H9 (cell line): ENCODE data around the gene UBN1. TPM values are rescaled to one million over a fixed set of nuclear protein-coding genes. Genes with fewer than 3 reads are reported as not detected.

Experiments used
- DNase-seq: peaks from one replicate; pipeline ENCODE4 v3.0.0-alpha.2; 2017
- H2AFZ ChIP-seq: one replicate; pipeline ENCODE4 v1.6.1; 2013; ENCODE audit warnings: mild to moderate bottlenecking, low read length, control low read depth, moderate library complexity
- H2AK5ac ChIP-seq: 2 replicates; pipeline ENCODE4 v1.6.1; 2013; ENCODE audit warnings: low read length, control low read depth, mixed read lengths; ENCODE audit not compliant: insufficient read length
- H2BK120ac ChIP-seq: one replicate; pipeline ENCODE4 v1.6.1; 2013; ENCODE audit warnings: low read depth, mild to moderate bottlenecking, low read length, control low read depth, inconsistent platforms; ENCODE audit not compliant: poor library complexity, severe bottlenecking
- H2BK12ac ChIP-seq: 2 replicates; pipeline ENCODE4 v1.6.1; 2013; ENCODE audit warnings: low read length, control low read depth, mixed read lengths, low read depth; ENCODE audit not compliant: insufficient read length
- H2BK15ac ChIP-seq: 2 replicates; pipeline ENCODE4 v1.6.1; 2013; ENCODE audit warnings: low read depth, low read length, control low read depth
- H2BK20ac ChIP-seq: one replicate; pipeline ENCODE4 v1.6.1; 2013; ENCODE audit warnings: low read depth, mild to moderate bottlenecking, low read length, control low read depth, inconsistent platforms; ENCODE audit not compliant: poor library complexity, severe bottlenecking
- H2BK5ac ChIP-seq: 2 replicates; pipeline ENCODE4 v1.6.1; 2013; ENCODE audit warnings: low read length, control low read depth, mixed read lengths; ENCODE audit not compliant: insufficient read length
- H3K14ac ChIP-seq: 2 replicates; pipeline ENCODE4 v1.6.1; 2013; ENCODE audit warnings: low read length, control low read depth; ENCODE audit not compliant: insufficient read depth
- H3K18ac ChIP-seq: 2 replicates; pipeline ENCODE4 v1.6.1; 2013; ENCODE audit warnings: low read depth, mild to moderate bottlenecking, mixed read lengths, low read length, control low read depth; ENCODE audit not compliant: insufficient read length
- H3K23ac ChIP-seq: 2 replicates; pipeline ENCODE4 v1.6.1; 2013; ENCODE audit warnings: low read length, control low read depth, mixed read lengths, low read depth; ENCODE audit not compliant: insufficient read length
- H3K23me2 ChIP-seq: 2 replicates; pipeline ENCODE4 v1.6.1; 2013; ENCODE audit warnings: low read depth, mild to moderate bottlenecking, mixed read lengths, low read length, control low read depth; ENCODE audit not compliant: insufficient read length, poor library complexity, severe bottlenecking
- H3K27ac ChIP-seq: 2 replicates; pipeline ENCODE4 v1.5.1; 2013; ENCODE audit warnings: low read length, control low read depth, mixed read lengths, low read depth; ENCODE audit not compliant: insufficient read length
- H3K27me3 ChIP-seq: 2 replicates; pipeline ENCODE4 v1.6.1; 2013; ENCODE audit warnings: low read length, control low read depth, inconsistent platforms; ENCODE audit not compliant: insufficient read depth
- H3K4ac ChIP-seq: 2 replicates; pipeline ENCODE4 v1.6.1; 2013; ENCODE audit warnings: low read depth, mild to moderate bottlenecking, control low read depth, inconsistent platforms, low read length, moderate library complexity
- H3K4me1 ChIP-seq: 2 replicates; pipeline ENCODE4 v1.6.1; 2013; ENCODE audit warnings: low read length, control low read depth, inconsistent platforms; ENCODE audit not compliant: insufficient read depth
- H3K4me2 ChIP-seq: 2 replicates; pipeline ENCODE4 v1.6.1; 2013; ENCODE audit warnings: low read length, control low read depth, mixed read lengths; ENCODE audit not compliant: insufficient read length, insufficient read depth
- H3K56ac ChIP-seq: 2 replicates; pipeline ENCODE4 v1.6.1; 2013; ENCODE audit warnings: low read depth, mild to moderate bottlenecking, mixed read lengths, low read length, control low read depth; ENCODE audit not compliant: insufficient read length
- H3K79me1 ChIP-seq: 2 replicates; pipeline ENCODE4 v1.6.1; 2013; ENCODE audit warnings: low read depth, mild to moderate bottlenecking, moderate library complexity, low read length, control low read depth, inconsistent platforms; ENCODE audit not compliant: insufficient read depth, poor library complexity, severe bottlenecking
- H3K79me2 ChIP-seq: 2 replicates; pipeline ENCODE4 v1.6.1; 2013; ENCODE audit warnings: low read length, control low read depth, inconsistent platforms; ENCODE audit not compliant: insufficient read depth
- H3K9ac ChIP-seq: 2 replicates; pipeline ENCODE4 v1.6.1; 2013; ENCODE audit warnings: low read length, control low read depth, mixed read lengths; ENCODE audit not compliant: insufficient read length; ENCODE audit errors: extremely low read depth
- H3K9me3 ChIP-seq: one replicate; pipeline ENCODE4 v1.6.1; 2013; ENCODE audit warnings: low read depth, low read length, inconsistent platforms; ENCODE audit not compliant: control insufficient read depth
- H3T11ph ChIP-seq: one replicate; pipeline ENCODE4 v1.6.1; 2013; ENCODE audit warnings: mild to moderate bottlenecking, low read length, control low read depth, inconsistent platforms
- H4K20me1 ChIP-seq: one replicate; pipeline ENCODE4 v1.6.1; 2013; ENCODE audit not compliant: control insufficient read depth, insufficient read length, insufficient read depth
- H4K5ac ChIP-seq: 2 replicates; pipeline ENCODE4 v1.6.1; 2013; ENCODE audit warnings: low read depth, mild to moderate bottlenecking, mixed read lengths, low read length, control low read depth; ENCODE audit not compliant: insufficient read length
- H4K8ac ChIP-seq: replicated peaks from 2 replicates; pipeline ENCODE4 v1.6.1; 2013; ENCODE audit warnings: low read length, control low read depth, mixed read lengths, low read depth; ENCODE audit not compliant: insufficient read length
- H4K91ac ChIP-seq: 2 replicates; pipeline ENCODE4 v1.6.1; 2013; ENCODE audit warnings: low read depth, mild to moderate bottlenecking, moderate library complexity, mixed read lengths, low read length, control low read depth; ENCODE audit not compliant: insufficient read length
- H3K27ac Mint-ChIP-seq, 3 experiments: 2 replicates in 2 of 3; 3 replicates in 1 of 3; pipeline ENCODE4 v1.8.0; 2020 to 2021; ENCODE audit warnings: mixed read lengths in 3 of 3, mild to moderate bottlenecking in 1 of 3, moderate library complexity in 1 of 3
- H3K27me3 Mint-ChIP-seq: 2 replicates; pipeline ENCODE4 v1.8.0; 2021; ENCODE audit warnings: low read depth, mild to moderate bottlenecking, moderate library complexity, mixed read lengths
- H3K36me3 Mint-ChIP-seq, 3 experiments: 2 replicates in 2 of 3; 3 replicates in 1 of 3; pipeline ENCODE4 v1.8.0; 2020 to 2021; ENCODE audit warnings: low read depth in 3 of 3, mixed read lengths in 3 of 3; ENCODE audit not compliant: insufficient read depth in 1 of 3
- H3K4me1 Mint-ChIP-seq, 2 experiments: 2 replicates each; pipeline ENCODE4 v1.8.0; 2020; ENCODE audit warnings: mixed read lengths in 2 of 2
- H3K4me3 Mint-ChIP-seq, 2 experiments: 2 replicates in 1 of 2; 3 replicates in 1 of 2; pipeline ENCODE4 v1.8.0; 2020 to 2021; ENCODE audit warnings: mild to moderate bottlenecking in 2 of 2, mixed read lengths in 2 of 2, moderate library complexity in 1 of 2
- H3K9me3 Mint-ChIP-seq, 2 experiments: 2 replicates in 1 of 2; 3 replicates in 1 of 2; pipeline ENCODE4 v1.8.0; 2020; ENCODE audit warnings: mild to moderate bottlenecking in 2 of 2, mixed read lengths in 2 of 2, moderate library complexity in 1 of 2
- CTCF ChIP-seq: fragments of 200-600 bp; sonication (generic); conservative IDR thresholded peaks from 3 replicates; pipeline ENCODE4 v1.8.0; 2021; ENCODE audit warnings: antibody characterized with exemption, mild to moderate bottlenecking
- WGBS: extraction: QIAGEN DNeasy Blood & Tissue Kit; methylation state at CpG from one replicate; pipeline ENCODE4 v1.1.7; 2013; ENCODE audit warnings: missing lambda C conversion rate, low lambda C conversion rate, mixed read lengths; ENCODE audit not compliant: insufficient read length; ENCODE audit errors: extremely low coverage; 5-methylcytosine and 5-hydroxymethylcytosine counted together
- total RNA-seq: library from RNA; stranded (reverse); gene quantifications from 2 replicates; pipeline ENCODE4 v1.2.1, GENCODE V29; 2021

The UBN1 gene
- total RNA-seq, 1 experiment from 2014 or later = 55.2 TPM

GRCh38 chr16:4924593-4925292 lies 77.5 kb downstream of the UBN1 start:
- Histone ChIP-seq H3K27ac (no peak overlapping the region), H2BK20ac (no peak overlapping the region), H4K5ac (no peak overlapping the region), H3K79me1 (no peaks in the 10 kb centered on the region), H3K23me2 (no peaks in the 10 kb centered on the region), H2BK5ac (no peak overlapping the region), H2BK120ac (no peak overlapping the region), H3K4me1 (peaks cover 6% of the 10 kb centered on the region), H3K14ac (peak overlapping the region; percentile 14; the same call in 1 of the 2 replicates), H3K4ac (no peak overlapping the region), H3K79me2 (no peaks in the 10 kb centered on the region), H3T11ph (no peak overlapping the region), H3K23ac (no peak overlapping the region), H4K20me1 (no peaks in the 10 kb centered on the region), H2BK15ac (no peak overlapping the region), H3K18ac (no peak overlapping the region), H4K91ac (no peak overlapping the region), H4K8ac (no peak overlapping the region), H2AFZ (no peak overlapping the region), H3K9ac (no peak overlapping the region), H2BK12ac (no peak overlapping the region), H2AK5ac (no peak overlapping the region), H3K4me2 (no peak overlapping the region), H3K27me3 (no peaks in the 10 kb centered on the region), H3K9me3 (no peaks in the 10 kb centered on the region), H3K56ac (no peak overlapping the region)
- Mint-ChIP-seq H3K4me1 (peaks cover 27 to 33% of the 10 kb centered on the region in 2 experiments), H3K27ac (peak overlapping the region; percentile 90 to 97 (median 93); a peak in 6 of 7 replicates), H3K36me3 (peaks cover 6 to 22% (median 17%) of the 10 kb centered on the region in 3 experiments), H3K9me3 (peaks cover 8 to 9% of the 10 kb centered on the region in 2 experiments), H3K27me3 (no peaks in the 10 kb centered on the region; the same call in none of the 2 replicates), H3K4me3 (peak overlapping the region in 1 of 2 experiments; percentile 6; a peak in 1 of 5 replicates)
- DNase-seq = peak; percentile 83
- no CpG with 5 or more reads among the region's 12 CpGs for whole genome bisulfite sequencing
- TF ChIP-seq CTCF = no peak
